Measurements from ENCODE around the gene SHROOM3.

DNA sequence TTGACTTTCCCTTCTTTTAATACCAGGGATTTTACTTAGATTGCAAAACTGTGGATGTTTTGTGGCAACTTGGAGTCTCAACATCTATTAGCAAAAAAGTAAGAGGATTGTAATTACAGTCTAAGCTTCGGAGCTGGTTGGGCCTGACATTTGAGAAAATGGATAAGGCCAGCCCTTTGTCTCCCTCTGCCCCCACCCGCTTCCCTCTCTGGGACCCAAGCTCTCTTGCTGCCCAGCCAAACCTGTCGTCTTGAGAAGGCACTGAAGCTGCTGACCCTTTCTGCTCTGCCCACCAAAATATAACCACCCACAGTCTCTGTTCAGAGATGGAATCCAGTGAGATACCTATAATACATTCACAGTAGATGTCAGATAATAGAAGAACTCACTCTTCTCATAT lies 49.6 kb downstream of the SHROOM3 start:
- TF ChIP-seq, protein P1, sequence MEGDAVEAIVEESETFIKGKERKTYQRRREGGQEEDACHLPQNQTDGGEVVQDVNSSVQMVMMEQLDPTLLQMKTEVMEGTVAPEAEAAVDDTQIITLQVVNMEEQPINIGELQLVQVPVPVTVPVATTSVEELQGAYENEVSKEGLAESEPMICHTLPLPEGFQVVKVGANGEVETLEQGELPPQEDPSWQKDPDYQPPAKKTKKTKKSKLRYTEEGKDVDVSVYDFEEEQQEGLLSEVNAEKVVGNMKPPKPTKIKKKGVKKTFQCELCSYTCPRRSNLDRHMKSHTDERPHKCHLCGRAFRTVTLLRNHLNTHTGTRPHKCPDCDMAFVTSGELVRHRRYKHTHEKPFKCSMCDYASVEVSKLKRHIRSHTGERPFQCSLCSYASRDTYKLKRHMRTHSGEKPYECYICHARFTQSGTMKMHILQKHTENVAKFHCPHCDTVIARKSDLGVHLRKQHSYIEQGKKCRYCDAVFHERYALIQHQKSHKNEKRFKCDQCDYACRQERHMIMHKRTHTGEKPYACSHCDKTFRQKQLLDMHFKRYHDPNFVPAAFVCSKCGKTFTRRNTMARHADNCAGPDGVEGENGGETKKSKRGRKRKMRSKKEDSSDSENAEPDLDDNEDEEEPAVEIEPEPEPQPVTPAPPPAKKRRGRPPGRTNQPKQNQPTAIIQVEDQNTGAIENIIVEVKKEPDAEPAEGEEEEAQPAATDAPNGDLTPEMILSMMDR (IDR thresholded peaks at IDR 0.05) = no peak
- no peak for TF ChIP-seq POLR2A (IDR thresholded peaks at IDR 0.05)

Data from adrenal gland (tissue), 5 donors.